RKO (cell line): Measurements from ENCODE around the gene PTPN3.

Experiments used
- DNase-seq: peaks from one replicate; pipeline ENCODE4 v3.0.0-alpha.2; 2016; ENCODE audit warnings: low spot score

The PTPN3 gene

GRCh38 chr9:109454041-109454440 lies 44.1 kb downstream of the PTPN3 start:
- DNase-seq = no peak

GRCh38 chr9:109453210-109453842 lies 44.8 kb downstream of the PTPN3 start:
- no peak for DNase-seq

DNA sequence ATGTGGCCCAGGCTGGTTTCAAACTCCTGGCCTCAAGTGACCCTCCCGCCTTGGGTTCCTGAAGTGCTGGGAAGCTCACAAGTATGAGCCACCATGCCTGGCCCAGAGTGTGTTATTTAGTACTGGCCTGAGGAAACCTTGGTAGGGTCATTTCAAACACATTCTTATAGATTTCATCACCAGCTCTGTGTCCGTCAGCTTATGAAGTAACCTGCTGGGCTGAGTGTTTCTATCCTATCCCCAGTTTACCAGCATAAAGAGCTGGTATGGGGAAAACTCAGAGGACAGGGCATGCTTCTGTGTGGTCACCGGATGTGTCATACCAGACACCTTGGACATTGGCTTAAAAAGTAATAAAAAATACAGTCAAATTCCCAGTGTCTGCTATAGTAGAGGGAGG lies 45.3 kb downstream of the PTPN3 start:
- DNase-seq = no peak

GRCh38 chr9:109451311-109452025 lies 46.6 kb downstream of the PTPN3 start:
- no peak for DNase-seq

GRCh38 chr9:109450346-109450745 lies 47.8 kb downstream of the PTPN3 start:
- DNase-seq = no peak

DNA sequence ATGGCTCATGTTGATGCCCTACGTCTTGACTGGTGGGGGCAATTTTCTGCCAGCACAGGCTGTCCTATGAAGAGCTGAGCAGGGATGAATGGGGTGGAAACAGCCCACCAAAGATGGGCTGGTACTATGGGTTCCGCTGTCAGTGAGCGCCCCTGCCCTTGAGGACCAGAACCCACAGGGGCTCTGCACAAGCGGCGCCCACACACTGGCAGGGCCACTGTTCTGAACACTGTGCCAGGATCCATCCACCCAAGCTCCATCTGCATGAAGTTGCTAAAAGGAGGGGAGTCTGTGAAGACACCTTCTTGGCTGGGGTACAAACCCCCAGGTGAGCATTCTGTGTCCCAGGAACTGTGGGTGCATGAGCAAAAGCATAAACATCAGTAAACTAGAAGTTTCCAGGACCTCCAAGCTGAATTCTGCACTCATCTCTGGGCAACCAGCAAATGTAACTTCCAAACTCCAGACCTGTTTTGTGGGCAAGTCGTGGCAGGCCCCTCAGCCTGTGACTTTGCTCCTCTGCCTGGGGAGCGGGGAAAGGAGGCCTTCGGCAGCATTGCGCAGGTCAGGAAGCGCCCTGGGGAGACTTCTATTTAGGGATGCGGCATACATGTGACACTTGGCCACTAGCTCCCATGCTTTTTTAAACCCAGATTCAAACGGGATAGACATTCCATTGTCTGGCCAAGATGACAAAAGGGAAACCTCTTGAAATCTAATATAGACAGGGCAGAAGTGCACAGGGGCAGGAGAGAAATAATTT lies 48.9 kb downstream of the PTPN3 start:
- DNase-seq = no peak

DNA sequence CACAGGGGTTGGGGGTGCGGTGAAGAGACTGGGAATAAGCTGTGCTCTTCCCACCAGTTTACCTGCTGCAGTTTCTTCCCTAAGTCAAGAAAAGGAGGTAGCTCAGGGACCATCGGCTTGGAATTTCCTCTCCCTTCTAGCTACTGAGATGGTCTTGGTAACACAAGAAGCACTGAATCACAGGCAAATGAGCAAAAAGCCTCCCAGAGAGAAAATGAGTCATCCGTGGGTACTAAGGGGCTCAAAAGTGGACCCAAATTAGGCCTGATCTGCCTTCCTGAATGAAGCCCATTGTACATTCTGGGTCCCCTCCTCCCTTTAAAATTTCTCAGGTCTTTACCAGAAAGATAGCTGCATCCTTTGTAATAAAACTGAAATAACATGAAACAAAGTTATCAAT lies 49.9 kb downstream of the PTPN3 start:
- DNase-seq = no peak

- no peak for DNase-seq
These were observed 50.6 kb downstream of the PTPN3 start for GRCh38 chr9:109447329-109448076.

- DNase-seq = no peak
These were observed 53.3 kb downstream of the PTPN3 start for GRCh38 chr9:109444771-109445320.

DNA sequence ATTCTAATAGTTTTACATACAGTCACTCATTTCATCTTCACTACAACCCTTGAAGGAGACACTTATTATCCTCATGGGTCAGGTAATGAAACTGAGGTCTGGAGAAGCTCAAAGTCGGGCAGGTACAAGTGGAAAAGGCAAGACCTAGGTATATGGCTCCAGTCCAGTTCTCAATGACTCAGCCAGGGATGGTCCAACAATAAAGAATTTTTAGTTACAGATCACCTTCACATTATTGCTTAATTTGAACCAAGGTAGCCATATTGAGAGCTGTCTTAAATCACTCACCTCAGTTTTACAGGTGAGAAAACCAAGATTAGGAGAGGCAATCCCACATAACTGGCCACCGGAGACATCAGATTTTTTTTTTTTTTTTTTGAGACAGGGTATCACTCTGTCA lies 55.4 kb downstream of the PTPN3 start:
- no peak for DNase-seq

DNA sequence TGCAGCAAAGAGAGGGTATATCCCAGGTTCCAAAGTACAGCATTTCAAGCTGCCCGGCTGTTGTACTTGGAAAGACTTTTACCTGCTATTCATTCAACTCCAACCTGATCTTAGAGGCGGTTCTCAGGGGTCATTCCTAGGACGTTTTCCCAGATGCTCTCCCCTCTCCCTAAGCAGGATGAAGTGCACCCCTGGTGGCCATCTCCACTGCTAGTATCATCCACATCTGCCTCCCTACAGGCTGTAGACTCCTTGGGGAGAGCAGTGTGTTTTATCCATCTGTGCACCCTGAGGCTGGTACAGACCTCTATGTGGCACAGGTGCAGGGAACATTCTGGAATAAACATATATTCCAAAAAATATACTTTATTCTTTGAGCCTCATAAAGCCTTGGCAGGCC lies 56.8 kb downstream of the PTPN3 start:
- peak; percentile 18 for DNase-seq

DNA sequence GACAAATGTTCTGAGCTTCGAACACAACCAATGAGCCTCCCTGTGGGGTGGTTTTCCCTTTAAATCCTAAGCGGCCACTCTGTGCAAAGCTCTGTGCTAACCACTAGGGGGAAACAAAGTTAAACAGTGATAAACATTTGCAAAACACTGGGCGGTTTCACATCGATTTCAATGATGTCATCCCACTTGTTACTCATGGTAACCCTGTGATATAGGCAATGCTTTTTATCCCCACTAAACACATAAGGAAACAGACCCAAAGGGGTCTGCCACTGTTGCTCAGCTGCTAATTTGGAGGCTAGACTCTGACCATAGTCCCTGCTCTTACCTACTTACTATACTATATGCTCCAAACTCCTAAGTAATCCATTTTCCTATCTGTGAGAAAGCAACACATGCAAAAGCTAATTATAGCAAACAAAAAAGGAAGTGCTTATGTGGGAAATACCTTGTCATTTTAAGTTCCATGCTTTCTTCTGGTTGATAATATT lies 57.3 kb downstream of the PTPN3 start:
- DNase-seq = peak; percentile 96

DNA sequence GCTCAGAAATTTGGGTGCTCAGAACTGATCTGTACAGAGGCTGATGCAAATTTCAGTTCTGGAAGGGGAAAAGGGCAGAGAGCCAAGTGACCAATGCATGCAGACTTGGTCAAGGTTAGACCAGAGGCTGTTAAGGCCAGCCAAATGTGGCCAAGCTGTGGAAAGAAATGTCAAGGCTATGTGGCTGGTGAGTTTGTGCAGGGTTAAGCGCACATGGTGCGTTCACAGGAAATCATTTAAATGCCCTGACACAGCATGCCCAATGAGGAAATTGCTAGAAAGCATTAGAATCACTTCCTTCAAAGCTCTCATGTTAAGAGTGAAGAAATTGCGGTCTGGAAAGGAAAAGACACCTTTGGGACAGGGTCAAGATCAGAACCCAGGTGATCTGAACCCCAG lies 58.0 kb downstream of the PTPN3 start:
- DNase-seq = no peak

GRCh38 chr9:109439378-109440116 lies 58.6 kb downstream of the PTPN3 start:
- DNase-seq = no peak

GRCh38 chr9:109437286-109437685 lies 60.8 kb downstream of the PTPN3 start:
- DNase-seq = no peak

GRCh38 chr9:109436071-109436470 lies 62.0 kb downstream of the PTPN3 start:
- no peak for DNase-seq

DNA sequence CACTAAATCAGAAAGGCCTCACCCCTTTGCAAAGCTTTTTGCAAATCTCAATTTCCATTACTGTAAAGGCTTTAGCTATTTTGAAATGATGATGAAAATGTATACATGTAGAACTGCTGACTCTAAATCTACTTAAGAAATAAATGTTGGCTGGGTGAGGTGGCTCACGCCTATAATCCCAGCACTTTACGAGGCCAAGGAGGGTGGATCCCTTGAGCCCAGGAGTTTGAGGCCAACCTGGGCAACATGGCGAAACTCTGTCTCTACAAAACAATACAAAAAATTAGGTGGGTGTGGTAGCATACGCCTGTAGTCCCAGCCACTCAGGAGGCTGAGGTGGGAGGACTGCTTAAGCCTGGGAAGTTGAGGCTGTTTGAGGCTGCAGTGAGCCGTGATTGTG lies 64.6 kb downstream of the PTPN3 start:
- no peak for DNase-seq

- no peak for DNase-seq
These were observed 67.9 kb downstream of the PTPN3 start for GRCh38 chr9:109430231-109430630.

- DNase-seq = no peak
These were observed 69.3 kb downstream of the PTPN3 start for GRCh38 chr9:109428854-109429253.

- no peak for DNase-seq
These were observed 70.2 kb downstream of the PTPN3 start for GRCh38 chr9:109427886-109428285.
